ENCODE measurements around the gene SLIT3.

The SLIT3 gene

DNA sequence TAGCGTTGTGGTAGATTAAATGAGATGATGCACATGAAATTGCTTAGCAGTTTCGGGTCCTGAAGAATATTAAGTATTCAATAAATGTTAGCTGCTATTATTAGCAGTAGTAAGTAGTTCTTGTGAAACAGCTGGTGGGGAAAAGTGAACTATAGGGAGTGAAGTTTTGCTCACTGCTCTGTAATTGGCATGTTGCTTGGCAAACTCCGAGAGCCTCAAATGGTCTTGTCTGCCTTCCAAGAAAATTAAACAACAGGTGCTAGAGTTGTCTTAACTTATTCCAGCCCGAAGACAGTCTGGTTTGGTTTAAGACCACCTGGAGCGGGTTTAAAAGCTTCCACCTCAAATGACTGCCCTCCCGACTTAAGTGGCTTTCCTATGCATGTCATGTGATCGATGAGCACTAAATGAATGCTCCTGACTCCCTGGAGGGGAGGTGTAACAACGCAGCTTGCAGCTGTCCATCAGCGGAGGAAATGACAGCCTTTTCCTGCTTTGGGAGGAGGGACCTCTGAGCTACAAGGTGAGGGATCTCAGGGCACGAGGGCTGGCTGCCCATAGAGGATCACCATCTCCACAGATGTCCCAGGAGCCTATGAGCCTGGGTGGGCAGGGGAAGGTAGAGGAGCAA, 518.9 kb downstream of the SLIT3 start:
- DNase-seq = no peak

DNA sequence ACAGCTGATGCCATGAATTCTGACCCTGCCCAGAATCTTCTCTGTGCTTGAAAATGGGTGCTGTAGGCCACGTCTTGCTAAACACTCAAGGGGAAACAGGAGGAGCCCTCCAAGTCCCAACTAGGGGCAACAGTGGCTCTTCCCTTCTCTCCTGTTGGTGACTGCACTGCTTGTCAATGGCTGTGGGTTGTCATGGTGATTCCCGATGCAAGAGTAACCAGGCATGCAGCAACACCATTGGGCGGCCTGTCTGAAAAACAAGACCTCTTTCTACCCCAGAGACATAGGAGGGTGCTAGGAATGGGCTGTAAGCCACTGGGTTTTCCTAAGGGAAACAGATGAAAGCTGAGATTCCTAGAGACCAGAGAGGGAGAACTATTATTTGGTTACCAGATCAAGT, 520.1 kb downstream of the SLIT3 start:
- DNase-seq = no peak

DNA sequence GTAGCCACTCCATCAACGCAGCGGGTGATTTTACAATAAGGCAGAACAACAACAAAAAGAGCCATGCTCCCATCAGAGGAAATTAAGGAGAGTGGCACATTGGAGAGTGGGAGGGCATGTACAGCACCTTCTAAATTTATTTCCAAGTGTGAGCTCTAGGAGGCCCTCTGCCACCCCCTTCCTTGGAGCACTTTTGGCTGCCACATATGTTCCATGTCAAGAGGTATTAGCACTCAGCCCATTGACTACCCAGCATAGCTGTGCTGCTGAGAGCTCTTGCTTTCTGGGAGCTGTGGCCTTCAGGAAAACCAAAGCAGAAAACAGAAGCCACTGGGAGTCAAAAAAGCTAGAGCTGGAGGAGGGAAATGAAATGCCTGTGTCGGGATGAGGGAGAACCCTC, 521.6 kb downstream of the SLIT3 start:
- DNase-seq = no peak

DNA sequence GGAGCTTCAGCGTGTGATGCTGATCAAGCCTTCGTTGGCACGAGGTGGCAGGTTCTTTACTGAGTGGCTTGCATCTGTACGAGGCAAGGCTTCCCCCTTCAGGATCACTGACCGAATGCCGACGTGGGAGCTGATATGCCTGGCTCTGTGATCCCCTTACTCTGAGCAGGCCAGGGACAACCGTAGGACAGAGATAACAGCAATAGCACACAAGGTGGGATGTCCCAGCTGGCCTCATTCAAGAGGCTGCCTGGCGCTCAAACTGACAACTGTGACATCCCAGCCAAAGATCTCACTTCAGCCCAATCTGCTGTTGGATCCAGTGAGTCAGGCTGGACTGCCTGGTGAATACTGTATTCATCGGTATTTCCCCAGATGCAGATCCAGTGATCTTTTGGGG, 522.4 kb downstream of the SLIT3 start:
- DNase-seq = no peak

DNA sequence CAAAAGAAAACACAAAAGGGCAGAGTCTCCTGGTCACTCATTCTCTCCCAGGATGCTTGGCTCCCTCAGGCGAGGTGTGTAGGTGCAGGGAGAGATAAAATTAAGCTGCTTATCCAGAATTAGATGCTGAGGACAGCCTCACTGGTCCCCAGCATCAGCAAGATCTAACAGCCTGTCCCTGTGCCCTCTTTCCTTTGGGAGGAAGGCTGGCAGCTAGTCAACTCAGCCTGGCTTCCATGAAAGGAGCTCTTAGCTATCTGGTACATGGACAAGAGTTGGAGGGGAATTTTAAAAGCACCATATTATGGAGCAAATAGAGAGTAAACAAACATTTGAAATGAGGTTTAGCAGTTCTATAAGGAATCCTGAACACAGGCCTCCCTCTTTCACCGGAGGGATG, 523.3 kb downstream of the SLIT3 start:
- no peak for DNase-seq

DNA sequence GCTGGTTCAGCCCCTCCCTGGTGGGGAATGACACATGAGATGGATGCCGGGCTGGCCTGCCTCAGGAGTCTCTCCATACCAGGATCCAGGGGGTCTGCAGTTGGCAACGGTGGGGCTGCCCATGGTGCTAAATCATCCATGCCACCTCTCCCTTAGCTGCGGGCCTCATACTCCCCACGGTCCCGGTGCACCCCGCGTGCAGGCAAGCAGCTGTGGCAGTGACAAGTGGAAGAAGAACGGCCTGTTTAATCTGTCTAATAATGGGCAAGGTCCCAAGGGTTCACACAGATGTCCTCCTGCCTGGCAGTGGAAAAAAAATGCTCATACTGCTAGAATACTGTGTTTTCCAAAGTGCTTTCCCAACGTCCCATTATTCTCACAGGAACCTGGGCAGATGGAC, 524.9 kb downstream of the SLIT3 start:
- no peak for DNase-seq

DNA sequence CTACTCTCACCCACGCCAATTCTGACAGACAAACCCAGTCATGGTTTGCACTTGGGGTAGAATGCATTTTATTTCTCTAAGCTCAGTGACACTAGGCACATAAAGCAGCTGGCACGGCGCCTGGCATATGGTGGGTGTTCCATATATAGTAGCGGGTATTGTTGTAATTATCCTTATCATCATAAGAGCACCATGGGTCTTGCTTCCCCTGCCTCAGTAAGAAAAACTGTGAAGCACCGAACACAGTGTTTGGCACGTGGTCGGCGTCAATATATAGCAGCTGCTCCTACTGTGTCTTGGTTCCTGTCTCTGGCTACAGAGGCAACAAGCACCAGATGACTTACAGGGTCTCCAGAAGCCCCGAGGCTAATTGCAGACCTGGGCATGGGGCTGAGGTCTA, 527.7 kb downstream of the SLIT3 start:
- DNase-seq = no peak

DNA sequence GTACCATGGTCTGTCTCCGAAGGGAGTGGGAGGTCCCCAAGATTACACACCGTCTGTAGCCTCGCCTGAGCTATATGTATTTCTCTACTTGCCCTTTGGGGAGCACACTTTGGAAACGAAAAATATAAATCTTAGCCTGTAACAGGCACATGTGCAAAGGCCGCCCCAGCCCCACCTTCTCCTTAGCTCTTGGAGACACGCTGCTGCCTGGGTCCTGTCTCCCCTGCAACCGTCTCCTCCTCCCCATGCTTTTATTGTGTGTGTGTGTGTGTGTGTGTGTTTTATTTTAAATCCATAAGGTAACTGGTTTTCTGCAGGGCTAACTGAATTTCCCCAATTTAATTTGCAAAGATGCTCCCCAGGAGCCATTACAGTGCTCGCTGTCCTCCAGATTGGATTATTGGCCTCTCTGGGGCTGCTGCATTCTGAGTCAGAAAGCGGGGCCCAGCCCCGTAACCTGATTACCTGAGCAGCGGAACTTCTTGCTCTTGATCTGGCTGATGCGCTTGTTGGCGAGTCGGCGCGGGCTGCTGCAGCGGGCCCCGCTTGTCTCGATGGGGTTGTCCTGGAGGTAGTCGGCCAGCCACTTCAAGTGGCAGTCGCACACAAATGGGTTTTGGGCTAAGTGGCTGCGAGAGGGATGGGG, 528.5 kb downstream of the SLIT3 start:
- DNase-seq = no peak

DNA sequence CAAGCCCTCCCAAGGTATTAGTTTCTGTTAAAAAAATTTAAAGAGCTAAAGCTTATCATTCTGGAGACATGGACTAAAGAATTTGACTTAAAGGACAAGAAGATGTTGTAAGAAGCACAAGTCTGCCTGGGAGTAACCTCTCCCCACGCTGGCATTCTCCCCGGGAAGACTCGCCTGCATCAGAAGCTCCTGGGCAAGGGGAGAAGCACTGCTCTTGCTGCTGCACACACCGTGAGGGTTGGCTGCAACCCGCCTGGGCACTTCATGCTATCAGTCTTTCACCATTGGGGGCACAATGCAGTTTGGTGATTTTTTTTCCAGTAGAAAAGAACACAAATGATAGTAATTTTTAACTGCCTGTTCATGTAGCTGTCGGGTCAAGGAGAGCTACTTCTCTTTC, 529.3 kb downstream of the SLIT3 start:
- DNase-seq = no peak

DNA sequence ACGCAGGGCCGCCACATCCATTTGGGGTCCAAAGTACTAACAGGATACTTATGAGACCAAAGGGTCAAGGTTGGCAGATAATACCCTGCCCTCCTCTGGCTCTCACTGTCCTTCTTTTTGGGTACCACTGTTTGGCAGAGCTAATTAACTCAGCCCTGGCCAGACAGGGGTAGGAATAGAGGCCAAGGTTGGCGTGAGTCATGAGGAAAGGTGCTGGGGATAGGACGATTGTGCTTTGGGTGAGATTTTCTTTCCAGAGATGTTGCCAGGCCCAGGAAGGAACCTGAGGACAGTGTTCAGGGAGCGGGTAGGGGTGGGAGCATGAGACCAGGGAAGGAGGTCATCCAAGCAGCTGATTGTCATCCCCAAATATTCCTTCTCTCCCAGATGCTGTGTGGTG, 529.9 kb downstream of the SLIT3 start:
- DNase-seq = no peak

DNA sequence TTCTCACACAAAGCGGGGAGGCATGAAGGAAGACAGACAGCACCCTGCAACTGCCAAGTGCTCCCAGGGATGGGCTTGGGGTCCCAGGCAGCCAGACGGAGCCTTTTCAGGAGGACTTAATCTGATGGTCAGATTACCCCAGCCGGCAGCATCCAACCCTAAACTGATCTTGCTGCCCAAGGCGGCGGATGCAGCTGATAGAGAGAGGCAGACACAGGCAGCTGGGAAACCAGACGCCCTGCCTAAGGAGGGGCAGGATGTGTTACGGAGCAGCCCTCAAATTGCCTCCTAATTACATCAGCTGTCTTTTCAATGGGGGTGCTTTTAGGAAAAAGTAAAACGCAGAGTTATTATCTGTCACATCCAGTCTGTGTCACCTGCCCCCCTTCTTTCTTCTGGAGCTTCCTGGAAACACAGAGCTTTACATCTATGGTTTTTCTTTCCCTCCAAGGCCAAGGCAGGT, 530.9 kb downstream of the SLIT3 start:
- DNase-seq = no peak

DNA sequence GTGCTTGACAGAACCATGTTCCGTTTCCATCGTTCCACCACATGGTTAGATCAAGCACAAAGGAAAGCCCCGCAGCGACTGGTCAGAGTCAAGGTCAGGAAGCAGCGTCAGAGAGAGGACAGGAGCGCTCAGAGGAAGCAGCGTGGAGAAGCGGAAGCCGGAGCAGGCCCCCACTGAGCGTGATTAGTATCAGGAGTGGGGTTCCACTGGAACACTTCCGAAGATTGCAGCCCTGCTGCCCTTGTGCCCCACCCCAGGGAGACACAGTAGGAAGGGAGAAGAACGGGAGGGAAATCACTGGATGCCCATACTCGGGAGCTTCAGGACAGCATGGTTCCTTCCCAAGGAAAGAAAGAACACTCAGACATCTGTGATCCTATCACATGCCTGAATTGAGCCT, 532.8 kb downstream of the SLIT3 start:
- no peak for DNase-seq

DNA sequence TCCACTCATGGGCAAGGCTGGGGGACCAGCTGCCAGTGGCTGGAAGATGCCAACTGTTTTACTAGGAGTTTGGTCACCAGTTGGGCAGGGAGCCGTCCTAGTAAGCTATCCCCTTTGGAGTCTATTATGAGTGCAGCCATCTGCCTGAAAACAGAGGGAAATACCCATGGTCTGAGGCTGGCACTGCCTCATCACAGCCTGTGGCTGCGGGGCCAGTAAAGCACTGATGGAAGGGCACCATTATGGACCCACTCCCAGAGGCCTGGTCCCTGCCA, 534.6 kb downstream of the SLIT3 start:
- no peak for DNase-seq

DNA sequence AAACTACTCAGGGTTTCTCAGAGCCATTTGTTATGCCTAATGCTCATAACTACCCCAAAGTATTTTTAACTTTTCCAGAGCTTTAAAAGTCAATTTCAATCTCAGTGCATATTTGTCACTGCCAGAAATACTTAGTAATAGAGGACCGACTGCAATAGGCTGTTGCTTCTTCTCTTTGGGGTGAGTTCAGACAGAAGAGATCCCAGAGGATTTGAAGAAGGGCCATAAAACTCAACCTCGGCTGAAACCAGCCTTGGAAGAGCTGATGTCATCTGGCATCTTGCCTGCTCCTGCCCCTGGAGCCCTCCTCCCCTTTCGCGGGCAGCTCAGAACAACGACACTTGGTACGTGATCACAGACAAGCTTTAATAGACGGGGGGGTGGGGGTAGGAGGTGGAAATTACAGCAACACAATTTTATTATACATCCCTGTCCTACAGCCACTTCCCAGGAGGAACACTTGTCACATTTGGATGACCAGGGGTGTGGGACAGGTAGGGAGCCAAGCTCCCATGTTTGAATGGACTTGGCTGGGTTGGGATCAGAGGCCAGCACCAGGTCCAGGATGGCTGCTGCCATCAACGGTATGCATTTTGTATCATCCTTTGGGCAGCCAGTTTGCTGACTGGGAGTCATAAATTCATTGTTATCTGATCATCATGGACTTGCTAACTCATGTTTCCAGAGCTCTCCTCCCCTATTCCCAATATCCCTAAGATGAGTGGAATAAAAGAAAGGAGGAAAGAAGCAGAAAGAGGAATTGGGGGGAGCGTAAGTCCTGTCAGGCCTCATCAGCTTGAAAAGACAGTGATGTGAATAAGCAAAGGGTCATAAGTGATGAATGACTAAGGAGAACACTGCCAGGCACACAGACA, 535.2 kb downstream of the SLIT3 start:
- DNase-seq = no peak

DNA sequence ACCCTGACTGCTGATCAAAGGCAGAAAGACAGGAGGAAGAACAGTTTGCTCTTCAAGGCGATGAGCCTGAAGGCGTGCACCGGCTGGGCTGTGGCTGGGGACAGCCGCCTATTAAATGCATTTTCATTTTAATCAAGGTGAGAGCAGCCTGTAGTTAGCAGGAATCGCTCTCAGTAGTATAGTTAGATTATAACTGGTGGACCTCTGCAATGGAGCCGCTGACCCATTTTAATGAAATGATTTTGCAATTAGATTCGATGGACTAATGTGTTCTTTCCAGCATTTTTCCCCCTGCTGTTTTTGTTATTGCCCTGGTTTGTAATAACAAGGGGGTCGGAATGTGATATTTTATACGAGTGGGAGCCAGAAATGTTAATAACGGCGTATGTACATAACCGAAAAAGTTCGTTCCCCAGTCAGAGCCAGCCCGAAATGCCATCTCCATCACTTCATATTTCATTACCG, 535.8 kb downstream of the SLIT3 start:
- no peak for DNase-seq

DNA sequence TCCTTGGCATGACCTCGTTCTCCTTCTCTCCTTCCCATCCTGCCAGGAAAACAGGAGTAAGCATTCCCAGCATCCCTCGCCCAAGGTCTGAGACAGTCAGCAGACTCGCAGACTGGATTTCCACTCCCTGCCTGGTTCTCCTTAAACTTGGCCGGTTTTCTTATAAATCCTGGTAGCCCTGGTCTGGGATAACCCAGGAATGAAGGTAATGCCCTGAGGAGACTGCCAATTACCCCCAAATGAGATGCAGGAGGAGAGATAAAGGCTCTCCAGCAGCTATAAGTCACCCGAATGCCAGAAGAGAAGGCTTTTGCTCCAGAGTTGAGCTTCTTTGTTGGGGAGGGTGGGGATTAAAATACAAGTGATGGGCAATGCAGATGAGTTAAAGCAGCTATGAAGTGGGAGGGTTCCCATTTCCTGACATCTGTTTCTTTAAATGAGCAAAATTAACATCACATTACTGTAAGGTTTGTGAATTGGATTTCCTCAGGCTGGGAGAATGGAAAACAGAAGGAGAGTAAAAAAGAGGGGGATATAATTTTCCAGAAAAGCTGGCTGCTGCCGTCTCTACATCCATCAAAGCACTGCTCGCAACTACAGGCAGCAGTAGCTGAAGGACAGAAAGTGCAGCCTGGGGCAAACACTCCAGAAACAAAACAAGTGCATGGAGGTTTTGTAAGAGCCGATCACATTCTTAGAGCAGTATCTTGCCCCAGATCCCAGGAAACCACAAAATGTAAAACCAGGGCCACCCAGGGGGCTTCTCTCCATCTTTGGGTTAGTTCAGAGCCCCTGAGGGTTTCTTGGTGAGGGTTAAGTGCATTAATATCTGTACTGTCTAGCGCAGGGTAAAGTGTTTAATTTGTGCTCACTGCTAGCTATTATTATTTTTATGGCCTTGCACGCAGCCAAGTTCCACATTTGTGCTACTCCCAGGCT, 544.2 kb downstream of the SLIT3 start:
- DNase-seq = no peak

DNA sequence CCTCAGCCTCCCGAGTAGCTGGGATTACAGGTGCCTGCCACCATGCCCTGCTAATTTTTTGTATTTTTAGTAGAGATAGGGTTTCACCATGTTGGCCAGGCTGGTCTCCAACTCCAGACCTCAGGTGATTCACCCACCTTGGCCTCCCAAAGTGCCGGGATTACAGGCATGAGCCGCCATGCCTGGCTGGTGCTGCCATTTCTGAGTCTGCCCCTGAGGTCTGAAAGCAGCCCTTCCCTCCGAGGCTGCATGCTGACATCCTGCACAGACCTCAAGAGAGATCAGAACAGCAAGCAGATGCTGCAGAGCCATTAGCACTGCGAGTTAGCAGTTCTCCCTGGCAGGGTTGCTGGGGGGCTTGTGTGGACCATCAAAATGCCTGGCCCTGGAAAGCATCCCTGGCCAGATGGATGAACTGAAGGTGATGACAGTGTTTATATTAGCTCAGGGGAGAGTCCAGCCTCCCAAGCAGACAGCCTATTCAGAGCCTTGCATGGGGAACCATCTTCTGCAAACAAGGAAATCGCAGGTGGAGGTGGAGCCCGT, 545.3 kb downstream of the SLIT3 start:
- DNase-seq = no peak

DNA sequence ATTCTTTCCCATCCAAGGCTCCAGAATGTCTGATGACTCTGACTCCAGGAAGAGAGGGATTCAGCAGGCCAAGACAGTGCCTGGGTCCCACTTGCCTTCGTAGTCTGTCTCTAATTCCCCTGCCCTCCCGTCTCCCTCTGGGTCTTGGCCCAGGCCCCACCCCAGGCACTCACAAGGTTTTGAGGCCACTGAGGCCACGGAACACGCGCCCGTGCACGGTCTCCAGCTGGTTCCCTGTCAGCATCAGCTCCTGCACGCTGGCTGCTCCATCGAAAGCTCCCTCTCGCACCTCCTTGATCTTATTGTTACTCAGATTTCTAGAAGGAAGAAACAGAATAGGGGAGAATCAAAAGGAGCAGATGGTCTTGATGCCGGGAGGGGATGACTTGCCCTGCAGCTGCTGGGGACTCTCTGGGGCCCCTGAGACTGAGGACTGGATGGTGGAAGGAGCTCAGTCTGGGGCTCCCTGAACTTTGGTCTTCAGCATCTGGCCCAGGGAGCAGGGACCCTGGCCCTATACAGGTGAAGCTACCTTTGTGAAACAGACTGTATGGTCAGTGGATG, 547.2 kb downstream of the SLIT3 start:
- DNase-seq = no peak

DNA sequence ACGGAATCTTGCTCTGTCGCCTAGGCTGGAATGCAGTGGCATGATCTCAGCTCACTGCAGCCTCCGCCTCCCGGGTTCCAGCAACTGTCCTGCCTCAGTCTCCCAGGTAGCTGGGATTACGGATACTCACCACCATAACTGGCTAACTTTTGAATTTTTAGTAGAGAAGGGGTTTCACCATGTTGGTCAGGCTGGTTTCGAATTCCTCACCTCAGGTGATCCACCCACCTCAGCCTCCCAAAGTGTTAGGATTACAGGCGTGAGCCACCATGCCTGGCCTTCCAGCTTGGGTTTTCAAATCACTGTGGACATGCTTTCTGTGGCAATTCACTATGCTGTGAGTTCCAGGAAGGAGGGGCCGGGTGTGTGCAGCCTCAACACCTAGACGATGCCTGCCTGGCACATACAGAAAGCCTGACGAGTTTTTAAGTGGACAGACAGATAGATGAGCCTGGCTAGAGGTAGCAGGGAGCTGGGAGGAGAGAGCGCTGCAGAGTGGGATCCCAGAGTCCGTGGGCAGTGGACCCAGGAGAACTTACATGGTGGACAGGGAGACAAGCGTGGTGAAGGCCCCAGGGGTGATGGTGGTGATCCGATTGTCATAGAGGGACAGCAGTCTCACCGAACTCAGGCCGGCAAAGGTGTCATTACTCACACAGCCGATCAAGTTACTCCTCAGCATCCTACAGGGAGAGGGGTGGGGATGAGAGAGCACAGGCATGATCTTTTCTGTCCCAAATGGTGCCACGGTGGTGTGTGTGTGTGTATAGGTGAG, 548.3 kb downstream of the SLIT3 start:
- DNase-seq = no peak

DNA sequence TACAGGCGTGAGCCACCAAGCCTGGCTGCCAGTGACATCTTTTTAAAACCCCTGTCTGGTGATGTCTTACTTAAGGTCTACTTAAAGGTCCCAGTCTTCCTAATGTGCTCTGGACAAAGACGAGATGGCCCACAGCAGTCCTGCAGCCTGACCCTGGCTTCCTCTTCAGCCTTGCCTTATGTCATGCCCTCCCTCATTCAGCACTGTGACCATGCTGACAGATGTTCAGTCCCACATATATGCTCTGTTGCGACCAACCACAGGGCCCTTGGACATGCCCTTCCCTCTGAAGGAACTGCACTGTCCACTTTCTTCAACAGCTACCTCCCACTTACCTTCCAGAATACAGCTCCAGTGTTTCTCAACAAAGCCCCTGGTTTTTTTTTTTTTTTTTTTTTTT, 548.9 kb downstream of the SLIT3 start:
- no peak for DNase-seq

DNA sequence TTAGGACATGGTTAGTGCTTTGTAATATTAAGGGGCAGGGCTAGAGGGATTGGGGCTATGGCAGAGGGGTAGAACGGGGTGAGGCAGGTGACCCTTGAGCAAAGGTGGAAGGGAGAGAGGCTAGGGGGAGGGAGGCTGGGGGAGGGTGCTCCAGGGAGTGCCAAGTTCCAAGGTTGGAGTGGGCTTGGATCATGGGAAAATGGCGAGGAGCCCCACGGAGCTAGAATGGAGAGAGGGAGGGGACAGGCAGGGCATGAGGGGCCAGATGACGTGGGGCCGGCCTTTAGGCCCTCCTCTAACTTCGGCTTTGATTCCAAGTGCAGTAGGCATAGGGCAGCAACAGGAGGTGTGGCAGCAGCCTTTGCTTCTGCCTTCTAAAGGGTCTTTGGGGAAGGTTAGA, 550.0 kb downstream of the SLIT3 start:
- DNase-seq = no peak

All from NK-92 treated with Interleukin-12 subunit alpha and Interleukin-12 subunit beta, amount 100 ng/mL, for 24 hours (cell line).